CD14-positive monocyte (primary cell): Measurements from ENCODE around the gene MCC. TPM values are rescaled to one million over a fixed set of nuclear protein-coding genes. Genes with fewer than 3 reads are reported as not detected.

ENCODE experiments used
- DNase-seq, 3 donors: peaks; one replicate each; pipeline ENCODE4 v3.0.0-alpha.2; 2011 to 2022
- H2AFZ ChIP-seq: 2 replicates; pipeline ENCODE4 v1.6.0; 2012; ENCODE audit warnings: mild to moderate bottlenecking, low read depth, low read length, inconsistent platforms; ENCODE audit not compliant: insufficient read depth, poor library complexity, severe bottlenecking
- H3K27ac ChIP-seq, 2 donors: 1 replicate in 1 of 2; 2 replicates in 1 of 2; pipeline ENCODE4 v1.5.1; 2012 to 2013; ENCODE audit warnings: low read length in 2 of 2, control low read depth in 1 of 2, inconsistent platforms in 1 of 2, low read depth in 1 of 2, mild to moderate bottlenecking in 1 of 2
- H3K27me3 ChIP-seq, 2 donors: one replicate each; pipeline versions ENCODE4 v1.6.0 to v1.6.1; 2011 to 2013; ENCODE audit warnings: low read length in 2 of 2; ENCODE audit not compliant: control insufficient read depth in 2 of 2, insufficient read depth in 2 of 2
- H3K36me3 ChIP-seq, 2 donors: replicated peaks in 1 of 2; 1 replicate in 1 of 2; 2 replicates in 1 of 2; pipeline versions ENCODE4 v1.5.1 to v1.6.1; 2012 to 2013; ENCODE audit warnings: low read length in 2 of 2, control low read depth in 1 of 2, inconsistent platforms in 1 of 2, mild to moderate bottlenecking in 1 of 2; ENCODE audit not compliant: insufficient read depth in 2 of 2, control insufficient read depth in 1 of 2
- H3K4me1 ChIP-seq, 2 donors: 1 replicate in 1 of 2; 2 replicates in 1 of 2; pipeline versions ENCODE4 v1.5.1 to v1.6.1; 2012 to 2013; ENCODE audit warnings: low read length in 2 of 2, control low read depth in 1 of 2, inconsistent platforms in 1 of 2, mild to moderate bottlenecking in 1 of 2, moderate library complexity in 1 of 2; ENCODE audit not compliant: insufficient read depth in 2 of 2, control insufficient read depth in 1 of 2
- H3K4me2 ChIP-seq: replicated peaks from 2 replicates; pipeline ENCODE3; 2012; ENCODE audit warnings: low read length, moderate library complexity, mild to moderate bottlenecking; ENCODE audit not compliant: poor library complexity, severe bottlenecking; ENCODE audit errors: extremely low read depth
- H3K4me3 ChIP-seq, 3 experiments: fragments of 200-600 bp in 1 of 3; sonication (generic) in 1 of 3; replicated peaks in 1 of 3; 1 replicate in 2 of 3; 2 replicates in 1 of 3; pipeline ENCODE4 v1.5.1; 2011 to 2013; ENCODE audit warnings: low read length in 3 of 3, mild to moderate bottlenecking in 3 of 3, control low read depth in 2 of 3, low read depth in 2 of 3, inconsistent platforms in 1 of 3, moderate library complexity in 1 of 3
- H3K79me2 ChIP-seq: 2 replicates; pipeline ENCODE4 v1.6.0; 2012; ENCODE audit warnings: mild to moderate bottlenecking, control low read depth, inconsistent platforms, low read length, moderate library complexity; ENCODE audit not compliant: insufficient read depth
- H3K9ac ChIP-seq: 2 replicates; pipeline ENCODE4 v1.6.0; 2017; ENCODE audit warnings: low read length, mild to moderate bottlenecking; ENCODE audit not compliant: insufficient read depth, poor library complexity, severe bottlenecking
- H3K9me3 ChIP-seq, 2 donors: replicated peaks in 1 of 2; 1 replicate in 1 of 2; 2 replicates in 1 of 2; pipeline versions ENCODE4 v1.5.1 to v1.6.1; 2012 to 2013; ENCODE audit warnings: low read length in 2 of 2, control low read depth in 1 of 2; ENCODE audit not compliant: control insufficient read depth in 1 of 2, insufficient read depth in 1 of 2
- H4K20me1 ChIP-seq: 2 replicates; pipeline ENCODE4 v1.6.0; 2012; ENCODE audit warnings: mild to moderate bottlenecking, low read length, control low read depth, moderate library complexity; ENCODE audit not compliant: insufficient read depth
- H3K27ac Mint-ChIP-seq, 7 donors: one replicate each; pipeline ENCODE4 v1.8.0; 2020; ENCODE audit warnings: mild to moderate bottlenecking in 7 of 7, mixed read lengths in 7 of 7, moderate library complexity in 6 of 7, inconsistent platforms in 2 of 7
- H3K27me3 Mint-ChIP-seq, 3 donors: one replicate each; pipeline ENCODE4 v1.8.0; 2021 to 2022; ENCODE audit warnings: low read depth in 3 of 3, mild to moderate bottlenecking in 3 of 3, mixed read lengths in 3 of 3, moderate library complexity in 3 of 3, inconsistent platforms in 1 of 3
- H3K36me3 Mint-ChIP-seq, 2 donors: one replicate each; pipeline ENCODE4 v1.8.0; 2020; ENCODE audit warnings: mixed read lengths in 2 of 2, inconsistent platforms in 1 of 2, mild to moderate bottlenecking in 1 of 2
- H3K4me1 Mint-ChIP-seq: one replicate; pipeline ENCODE4 v1.8.0; 2020; ENCODE audit warnings: mild to moderate bottlenecking, mixed read lengths
- H3K4me3 Mint-ChIP-seq, 2 donors: one replicate each; pipeline ENCODE4 v1.8.0; 2020; ENCODE audit warnings: mild to moderate bottlenecking in 2 of 2, mixed read lengths in 2 of 2, moderate library complexity in 1 of 2
- H3K9me3 Mint-ChIP-seq, 7 donors: one replicate each; pipeline ENCODE4 v1.8.0; 2020 to 2022; ENCODE audit warnings: mixed read lengths in 7 of 7, mild to moderate bottlenecking in 6 of 7, moderate library complexity in 6 of 7, inconsistent platforms in 2 of 7
- CTCF ChIP-seq: fragments of 200-600 bp; IDR thresholded peaks from one replicate; pipeline ENCODE4 v1.8.0; 2022; ENCODE audit warnings: antibody characterized with exemption, mild to moderate bottlenecking
- whole genome bisulfite sequencing: methylation state at CpG from one replicate; pipeline ENCODE4 v1.1.5; 2013; ENCODE audit warnings: missing lambda C conversion rate; ENCODE audit not compliant: insufficient coverage; 5-methylcytosine and 5-hydroxymethylcytosine counted together
- intact Hi-C, 2 donors: fragments of 100-400 bp; cut with micrococcal nuclease; formaldehyde crosslinking; loops; one replicate each; pipeline versions ENCODE4 v1.15.0 to v1.15.1; 2023
- polyA plus RNA-seq, 3 donors: library from polyadenylated mRNA; depleted of rRNA in 1 of 3; unstranded in 2 of 3; stranded (reverse) in 1 of 3; fragments of 300-500 nt in 2 of 3; fragments of >200 nt in 1 of 3; fragmentation: Illumina TruSeq in 2 of 3; gene quantifications; 1 replicate in 2 of 3; 2 replicates in 1 of 3; pipeline ENCODE4 v1.2.3, GENCODE V29; 2012 to 2021

The MCC gene
- polyA plus RNA-seq, 3 donors, result 0.09 TPM; not detected in 2

- 100% methylated on average over 1 of the region's 3 CpGs for WGBS
- Mint-ChIP-seq H3K27ac (no peak overlapping the region), H3K36me3 (no peaks in the 10 kb centered on the region)
Observed at GRCh38 chr5:113118298-113118697, 370.0 kb downstream of the MCC start.

GRCh38 chr5:113117543-113118115 is 370.6 kb downstream of the MCC start:
- Histone ChIP-seq H2AFZ (no peak overlapping the region), H3K79me2 (no peaks in the 10 kb centered on the region), H4K20me1 (no peaks in the 10 kb centered on the region), H3K4me1 (no peaks in the 10 kb centered on the region), H3K9ac (no peak overlapping the region), H3K27me3 (no peaks in the 10 kb centered on the region), H3K9me3 (no peaks in the 10 kb centered on the region), H3K27ac (no peak overlapping the region), H3K36me3 (no peaks in the 10 kb centered on the region), H3K4me3 (no peak overlapping the region), H3K4me2 (no peak overlapping the region)
- Mint-ChIP-seq H3K4me3 (no peak overlapping the region), H3K9me3 (peaks cover 0 to 4% (median 0%) of the 10 kb centered on the region in 7 donors), H3K36me3 (no peaks in the 10 kb centered on the region), H3K27ac (no peak overlapping the region), H3K27me3 (peaks cover 2 to 9% (median 6%) of the 10 kb centered on the region in 3 donors), H3K4me1 (no peaks in the 10 kb centered on the region)
- WGBS, result 76% methylated on average over 3 of the region's 4 CpGs
- DNase-seq, result no peak
- intact Hi-C loops, result no loop called here
- TF ChIP-seq CTCF, result no peak

More at GRCh38 chr5:113118298-113118697, 370.0 kb downstream of the MCC start:
- Histone ChIP-seq H3K9ac (no peak overlapping the region), H3K27me3 (no peaks in the 10 kb centered on the region), H3K4me1 (no peaks in the 10 kb centered on the region), H3K36me3 (no peaks in the 10 kb centered on the region), H3K79me2 (no peaks in the 10 kb centered on the region), H3K27ac (no peak overlapping the region), H2AFZ (no peak overlapping the region), H4K20me1 (no peaks in the 10 kb centered on the region), H3K4me2 (no peak overlapping the region), H3K4me3 (no peak overlapping the region), H3K9me3 (no peaks in the 10 kb centered on the region)
- TF ChIP-seq CTCF, result no peak
- H3K4me3 Mint-ChIP-seq, result no peak overlapping the region
- H3K27me3 Mint-ChIP-seq, result peaks cover 5 to 9% (median 5%) of the 10 kb centered on the region in 3 donors
- no peak for DNase-seq
- peaks cover 0 to 4% (median 0%) of the 10 kb centered on the region in 7 donors for H3K9me3 Mint-ChIP-seq
- intact Hi-C loops, result no loop called here
- no peaks in the 10 kb centered on the region for H3K4me1 Mint-ChIP-seq
